ENCODE data around the gene FIGNL2.

Gene FIGNL2

GRCh38 chr12:51777457-51777856 is 71.1 kb downstream of the FIGNL2 start:
- TF ChIP-seq CTCF (IDR thresholded peaks at IDR 0.05): no peak

- TF ChIP-seq CTCF (IDR thresholded peaks at IDR 0.05): no peak
These were observed 73.6 kb downstream of the FIGNL2 start for GRCh38 chr12:51774933-51775332.

DNA sequence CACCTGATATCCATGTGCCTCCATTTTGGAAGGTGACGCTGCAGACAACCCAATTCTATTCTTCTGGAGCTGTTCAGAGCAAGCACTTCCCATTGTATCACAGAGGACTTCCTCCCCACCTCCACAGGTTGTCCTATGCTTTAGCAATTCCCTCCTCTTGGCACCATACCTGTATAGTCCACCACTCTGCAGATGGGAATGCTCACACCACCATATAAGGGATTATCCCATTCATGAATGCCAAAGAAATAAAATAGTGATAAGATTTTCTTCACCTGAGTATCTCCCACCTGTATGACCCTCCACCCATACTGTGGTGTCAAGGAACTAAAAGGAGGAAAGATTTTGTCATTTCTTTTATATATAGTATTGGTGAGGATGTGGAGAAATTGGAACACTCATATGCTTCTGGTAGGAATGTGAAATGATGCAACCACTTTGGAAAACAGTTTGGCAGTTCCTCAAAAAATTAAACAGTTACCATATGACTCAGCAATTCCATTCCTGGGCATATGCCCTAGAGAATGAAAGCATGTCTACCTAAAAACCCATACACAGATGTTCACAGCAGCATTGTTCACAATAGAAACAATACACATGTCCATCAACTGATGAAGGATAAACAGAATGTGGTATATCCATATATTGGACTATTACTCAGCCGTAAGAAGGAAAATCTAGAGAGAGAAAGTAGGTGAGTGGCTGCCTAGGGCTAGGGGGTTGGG is 75.2 kb downstream of the FIGNL2 start:
- TF ChIP-seq CTCF (IDR thresholded peaks at IDR 0.05): no peak

DNA sequence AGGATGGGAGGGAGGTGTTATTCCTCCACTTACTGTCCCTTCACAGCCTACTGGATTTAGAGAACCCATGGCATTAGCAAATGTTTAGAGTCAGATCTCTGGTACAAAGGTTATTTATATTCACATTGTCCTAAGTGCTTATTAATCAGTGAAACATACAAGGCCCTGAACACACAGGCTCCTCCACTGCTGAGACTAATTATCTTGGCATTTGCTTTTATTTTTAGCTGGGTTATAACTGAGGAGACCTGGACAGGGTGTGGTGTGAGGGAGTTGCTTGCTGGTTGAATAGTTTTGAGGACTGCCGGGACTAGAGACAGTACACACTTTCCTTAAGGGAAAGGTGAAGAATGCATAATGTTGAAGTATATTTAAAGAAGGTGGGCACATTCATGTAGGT is 77.5 kb downstream of the FIGNL2 start:
- no peak for TF ChIP-seq CTCF (IDR thresholded peaks at IDR 0.05)
